Caco-2 (cell line): ENCODE results near the gene FAM170B. TPM values are rescaled to one million over a fixed set of nuclear protein-coding genes. Genes with fewer than 3 reads are reported as not detected.

Experiments
- BruUV-seq: library from RNA; stranded (reverse); fragments of 400-500 nt; replicated peaks from 2 replicates; lab custom pipeline; 2021; lab: Mats Ljungman, UMichigan
- CTCF ChIA-PET: fragments of 300-600 bp; sonication (Branson Sonifier 250); formaldehyde crosslinking; loops from one replicate; lab custom pipeline; 2022; ENCODE audit warnings: antibody characterized with exemption; lab: Charles Lee
- POLR2A ChIA-PET: fragments of 300-600 bp; sonication (Branson Sonifier 250); formaldehyde crosslinking; loops from one replicate; lab custom pipeline; 2022; ENCODE audit warnings: antibody characterized with exemption; lab: Charles Lee
- DNase-seq, 2 experiments: peaks; one replicate each; pipeline versions ENCODE4 v3.0.0 to v3.0.0-alpha.2; 2020 to 2022
- H3K27me3 ChIP-seq: replicated peaks from 2 replicates; pipeline ENCODE4 v1.6.0; 2011; ENCODE audit warnings: low read length; ENCODE audit not compliant: control insufficient read depth, insufficient read depth
- H3K36me3 ChIP-seq: 2 replicates; pipeline ENCODE4 v1.5.1; 2011; ENCODE audit warnings: low read length; ENCODE audit not compliant: control insufficient read depth, insufficient read depth
- H3K4me1 ChIP-seq: fragments of 250-450 bp; sonication (Bioruptor Pico); 2 replicates; pipeline ENCODE4 v1.5.1; 2020; ENCODE audit warnings: mild to moderate bottlenecking
- H3K4me3 ChIP-seq: 2 replicates; pipeline ENCODE4 v1.5.1; 2011; ENCODE audit warnings: low read depth, mild to moderate bottlenecking, control low read depth, low read length
- H3K9me3 ChIP-seq: fragments of 250-450 bp; sonication (Bioruptor Pico); 2 replicates; pipeline ENCODE4 v1.5.1; 2020; ENCODE audit warnings: mild to moderate bottlenecking, moderate library complexity
- H3K27ac Mint-ChIP-seq: one replicate; pipeline ENCODE4 v1.8.0; 2022; ENCODE audit warnings: mixed read lengths; ENCODE audit not compliant: unreplicated experiment
- H3K27me3 Mint-ChIP-seq: one replicate; pipeline ENCODE4 v1.8.0; 2022; ENCODE audit warnings: mixed read lengths; ENCODE audit not compliant: insufficient read depth, unreplicated experiment
- H3K36me3 Mint-ChIP-seq: one replicate; pipeline ENCODE4 v1.8.0; 2022; ENCODE audit warnings: mild to moderate bottlenecking, mixed read lengths; ENCODE audit not compliant: insufficient read depth, unreplicated experiment
- H3K4me1 Mint-ChIP-seq: one replicate; pipeline ENCODE4 v1.8.0; 2022; ENCODE audit warnings: low read depth, mixed read lengths; ENCODE audit not compliant: unreplicated experiment
- H3K4me3 Mint-ChIP-seq: one replicate; pipeline ENCODE4 v1.8.0; 2022; ENCODE audit warnings: mild to moderate bottlenecking, moderate library complexity, mixed read lengths; ENCODE audit not compliant: unreplicated experiment
- H3K9me3 Mint-ChIP-seq: one replicate; pipeline ENCODE4 v1.8.0; 2022; ENCODE audit warnings: mixed read lengths; ENCODE audit not compliant: unreplicated experiment
- CTCF ChIP-seq, 2 experiments: fragments of 200-600 bp in 1 of 2; IDR thresholded peaks; 1 replicate in 1 of 2; 2 replicates in 1 of 2; pipeline versions ENCODE4 v1.5.1 to v1.8.0; 2011 to 2022; ENCODE audit warnings: antibody characterized with exemption in 1 of 2, control low read depth in 1 of 2, inconsistent platforms in 1 of 2, low read depth in 1 of 2, low read length in 1 of 2, mild to moderate bottlenecking in 1 of 2, moderate library complexity in 1 of 2; ENCODE audit not compliant: insufficient read depth in 1 of 2, severe bottlenecking in 1 of 2, unreplicated experiment in 1 of 2
- intact Hi-C: fragments of 100-400 bp; cut with micrococcal nuclease; formaldehyde crosslinking; loops from one replicate; pipeline ENCODE4 v1.10.0; 2022; ENCODE audit not compliant: unreplicated experiment
- total RNA-seq: library from RNA; stranded (reverse); gene quantifications from 2 replicates; pipeline ENCODE4 v1.2.3, GENCODE V29; 2022

Gene FAM170B
- total RNA-seq, 1 experiment from 2014 or later, result not detected

GRCh38 chr10:49150426-49150825 is 16.6 kb upstream of the FAM170B start:
- BruUV-seq, result no TSS peak
- intact Hi-C loops, result no loop called here

DNA sequence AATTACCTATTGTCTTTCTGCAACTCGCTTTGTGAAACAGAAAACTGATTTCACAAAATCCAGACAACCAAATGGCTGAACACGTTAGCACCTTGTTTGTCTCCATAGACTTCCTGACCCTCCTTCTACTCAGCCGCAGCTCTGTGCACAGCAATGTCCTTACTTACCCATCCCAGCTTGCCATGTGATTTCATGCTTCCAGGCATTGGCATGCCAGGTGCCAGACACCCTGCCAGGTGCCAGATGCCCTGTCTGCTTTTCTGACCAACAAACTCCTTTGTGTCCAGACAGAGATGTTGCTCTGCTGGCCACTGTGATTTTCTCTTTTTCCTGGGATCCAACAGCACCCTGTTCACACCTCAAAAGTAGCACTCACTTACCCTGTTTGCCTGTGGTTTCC is 16.1 kb upstream of the FAM170B start:
- no peaks in the 10 kb centered on the region; the same call in none of the 2 replicates for H3K27me3 ChIP-seq
- POLR2A ChIA-PET, result no interaction called here
- CTCF ChIA-PET, result no interaction called here
- no TSS peak for BruUV-seq
- no peaks in the 10 kb centered on the region for H3K9me3 Mint-ChIP-seq
- DNase-seq, result no peak
- no peaks in the 10 kb centered on the region for H3K36me3 ChIP-seq
- no peak overlapping the region for H3K4me3 ChIP-seq
- intact Hi-C loops, result no loop called here
- H3K4me3 Mint-ChIP-seq, result no peak overlapping the region
- H3K27me3 Mint-ChIP-seq, result peaks cover 31% of the 10 kb centered on the region
- no peak for TF ChIP-seq CTCF (IDR thresholded peaks at IDR 0.05; ENCODE audit: insufficient read depth in 1 of 2, low read depth in 1 of 2, low read length in 1 of 2, severe bottlenecking in 1 of 2, unreplicated experiment in 1 of 2)
- H3K36me3 Mint-ChIP-seq, result no peaks in the 10 kb centered on the region
- no peak overlapping the region for H3K27ac Mint-ChIP-seq
- H3K9me3 ChIP-seq, result 0 out of 2 replicates have a peak, but pooled peaks cover 8% of the 10 kb centered on the region
- no peaks in the 10 kb centered on the region for H3K4me1 ChIP-seq
- no peaks in the 10 kb centered on the region for H3K4me1 Mint-ChIP-seq

More at GRCh38 chr10:49150426-49150825, 16.6 kb upstream of the FAM170B start:
- peaks cover 34% of the 10 kb centered on the region for H3K27me3 Mint-ChIP-seq
- no peak overlapping the region for H3K27ac Mint-ChIP-seq
- no peaks in the 10 kb centered on the region for H3K36me3 Mint-ChIP-seq
- TF ChIP-seq CTCF (IDR thresholded peaks at IDR 0.05; ENCODE audit: insufficient read depth in 1 of 2, low read depth in 1 of 2, low read length in 1 of 2, severe bottlenecking in 1 of 2, unreplicated experiment in 1 of 2), result no peak
- no peak overlapping the region for H3K4me3 Mint-ChIP-seq
- H3K9me3 Mint-ChIP-seq, result no peaks in the 10 kb centered on the region
- Histone ChIP-seq H3K36me3 (no peaks in the 10 kb centered on the region), H3K27me3 (no peaks in the 10 kb centered on the region; the same call in none of the 2 replicates), H3K4me1 (no peaks in the 10 kb centered on the region), H3K4me3 (no peak overlapping the region), H3K9me3 (0 out of 2 replicates have a peak, but pooled peaks cover 8% of the 10 kb centered on the region)
- no peaks in the 10 kb centered on the region for H3K4me1 Mint-ChIP-seq
- ChIA-PET POLR2A (no interaction called here), CTCF (no interaction called here)
- DNase-seq, result no peak

- Histone ChIP-seq H3K36me3 (no peaks in the 10 kb centered on the region), H3K4me1 (no peaks in the 10 kb centered on the region), H3K27me3 (0 out of 2 replicates have a peak, but pooled peaks cover 1% of the 10 kb centered on the region), H3K9me3 (0 out of 2 replicates have a peak, but pooled peaks cover 8% of the 10 kb centered on the region), H3K4me3 (no peak overlapping the region)
- Mint-ChIP-seq H3K36me3 (no peaks in the 10 kb centered on the region), H3K4me1 (no peaks in the 10 kb centered on the region), H3K27me3 (peaks cover 15% of the 10 kb centered on the region), H3K27ac (no peak overlapping the region), H3K9me3 (no peaks in the 10 kb centered on the region), H3K4me3 (no peak overlapping the region)
- ChIA-PET POLR2A (no interaction called here), CTCF (no interaction called here)
- intact Hi-C loops, result no loop called here
- DNase-seq, result no peak
- TF ChIP-seq CTCF (IDR thresholded peaks at IDR 0.05; ENCODE audit: insufficient read depth in 1 of 2, low read depth in 1 of 2, low read length in 1 of 2, severe bottlenecking in 1 of 2, unreplicated experiment in 1 of 2), result no peak
- no TSS peak for BruUV-seq
Measured at GRCh38 chr10:49144058-49144720, 10.4 kb upstream of the FAM170B start.
